ENCODE measurements around the gene SPCS3. TPM values are rescaled to one million over a fixed set of nuclear protein-coding genes. Genes with fewer than 3 reads are reported as not detected.
"Not testable (repeated sequence)": the region's sequence is repeated elsewhere in the genome, so short reads cannot be mapped to it uniquely, and the experiment has no call there.

SPCS3 gene
- polyA plus RNA-seq, 1 donor = 60.2 TPM

- no peaks in the 10 kb centered on the region for H3K27me3 ChIP-seq (ENCODE audit: control insufficient read depth, insufficient read depth, low read length)
- no peak for DNase-seq
- H3K4me3 ChIP-seq (ENCODE audit: low read length) = no peak overlapping the region
- H3K4me1 ChIP-seq (ENCODE audit: control insufficient read depth, insufficient read depth, low read length) = no peaks in the 10 kb centered on the region
- no peaks in the 10 kb centered on the region for H3K36me3 ChIP-seq (ENCODE audit: control insufficient read depth, insufficient read depth, low read length)
- WGBS (ENCODE audit: insufficient coverage, low lambda C conversion rate) = no CpG with 5 or more reads among the region's 3 CpGs
- no peaks in the 10 kb centered on the region for H3K9me3 ChIP-seq (ENCODE audit: control insufficient read depth, low read depth, low read length)
- H3K27ac ChIP-seq (ENCODE audit: low read length) = no peak overlapping the region
Observed at GRCh38 chr4:176286728-176287127, 33.0 kb upstream of the SPCS3 start.

- Histone ChIP-seq H3K27ac (ENCODE audit: low read length) (no peak overlapping the region), H3K4me1 (ENCODE audit: control insufficient read depth, insufficient read depth, low read length) (no peaks in the 10 kb centered on the region), H3K9me3 (ENCODE audit: control insufficient read depth, low read depth, low read length) (no peaks in the 10 kb centered on the region), H3K4me3 (ENCODE audit: low read length) (no peak overlapping the region), H3K27me3 (ENCODE audit: control insufficient read depth, insufficient read depth, low read length) (no peaks in the 10 kb centered on the region), H3K36me3 (ENCODE audit: control insufficient read depth, insufficient read depth, low read length) (no peaks in the 10 kb centered on the region)
- DNase-seq = no peak
Observed at GRCh38 chr4:176287546-176287945, 32.2 kb upstream of the SPCS3 start.

- H3K36me3 ChIP-seq (ENCODE audit: control insufficient read depth, insufficient read depth, low read length) = no peaks in the 10 kb centered on the region
- no peaks in the 10 kb centered on the region for H3K27me3 ChIP-seq (ENCODE audit: control insufficient read depth, insufficient read depth, low read length)
Observed at GRCh38 chr4:176288020-176288419, 31.7 kb upstream of the SPCS3 start.

GRCh38 chr4:176289561-176289960, 30.2 kb upstream of the SPCS3 start:
- Histone ChIP-seq H3K4me1 (ENCODE audit: control insufficient read depth, insufficient read depth, low read length) (no peaks in the 10 kb centered on the region), H3K27me3 (ENCODE audit: control insufficient read depth, insufficient read depth, low read length) (no peaks in the 10 kb centered on the region), H3K27ac (ENCODE audit: low read length) (no peak overlapping the region), H3K36me3 (ENCODE audit: control insufficient read depth, insufficient read depth, low read length) (no peaks in the 10 kb centered on the region), H3K4me3 (ENCODE audit: low read length) (no peak overlapping the region), H3K9me3 (ENCODE audit: control insufficient read depth, low read depth, low read length) (no peaks in the 10 kb centered on the region)
- DNase-seq = no peak
- WGBS (ENCODE audit: insufficient coverage, low lambda C conversion rate) = no CpG with 5 or more reads among the region's 6 CpGs

More at GRCh38 chr4:176288020-176288419, 31.7 kb upstream of the SPCS3 start:
- no peak overlapping the region for H3K27ac ChIP-seq (ENCODE audit: low read length)
- no peaks in the 10 kb centered on the region for H3K9me3 ChIP-seq (ENCODE audit: control insufficient read depth, low read depth, low read length)
- DNase-seq = no peak
- H3K4me3 ChIP-seq (ENCODE audit: low read length) = no peak overlapping the region
- no peaks in the 10 kb centered on the region for H3K4me1 ChIP-seq (ENCODE audit: control insufficient read depth, insufficient read depth, low read length)

- Histone ChIP-seq H3K27me3 (ENCODE audit: control insufficient read depth, insufficient read depth, low read length) (no peaks in the 10 kb centered on the region), H3K4me1 (ENCODE audit: control insufficient read depth, insufficient read depth, low read length) (no peaks in the 10 kb centered on the region), H3K36me3 (ENCODE audit: control insufficient read depth, insufficient read depth, low read length) (no peaks in the 10 kb centered on the region), H3K9me3 (ENCODE audit: control insufficient read depth, low read depth, low read length) (no peaks in the 10 kb centered on the region), H3K27ac (ENCODE audit: low read length) (no peak overlapping the region), H3K4me3 (ENCODE audit: low read length) (no peak overlapping the region)
- WGBS (ENCODE audit: insufficient coverage, low lambda C conversion rate) = 80% methylated on average over 1 of the region's 3 CpGs
- no peak for DNase-seq
Observed at GRCh38 chr4:176290520-176290919, 29.2 kb upstream of the SPCS3 start.

- H3K4me3 ChIP-seq (ENCODE audit: low read length) = no peak overlapping the region
- no peaks in the 10 kb centered on the region for H3K9me3 ChIP-seq (ENCODE audit: control insufficient read depth, low read depth, low read length)
- no peak overlapping the region for H3K27ac ChIP-seq (ENCODE audit: low read length)
- H3K36me3 ChIP-seq (ENCODE audit: control insufficient read depth, insufficient read depth, low read length) = no peaks in the 10 kb centered on the region
- no peaks in the 10 kb centered on the region for H3K4me1 ChIP-seq (ENCODE audit: control insufficient read depth, insufficient read depth, low read length)
- no peaks in the 10 kb centered on the region for H3K27me3 ChIP-seq (ENCODE audit: control insufficient read depth, insufficient read depth, low read length)
- WGBS (ENCODE audit: insufficient coverage, low lambda C conversion rate) = 100% methylated on average over 2 of the region's 3 CpGs
- no peak for DNase-seq
Observed at GRCh38 chr4:176291748-176292147, 28.0 kb upstream of the SPCS3 start.

GRCh38 chr4:176292920-176293319, 26.8 kb upstream of the SPCS3 start:
- DNase-seq = no peak
- Histone ChIP-seq H3K27me3 (ENCODE audit: control insufficient read depth, insufficient read depth, low read length) (no peaks in the 10 kb centered on the region), H3K9me3 (ENCODE audit: control insufficient read depth, low read depth, low read length) (no peaks in the 10 kb centered on the region), H3K4me1 (ENCODE audit: control insufficient read depth, insufficient read depth, low read length) (no peaks in the 10 kb centered on the region), H3K27ac (ENCODE audit: low read length) (no peak overlapping the region), H3K36me3 (ENCODE audit: control insufficient read depth, insufficient read depth, low read length) (no peaks in the 10 kb centered on the region), H3K4me3 (ENCODE audit: low read length) (no peak overlapping the region)
- no CpG with 5 or more reads among the region's 1 CpG for WGBS (ENCODE audit: insufficient coverage, low lambda C conversion rate)

- no peaks in the 10 kb centered on the region for H3K27me3 ChIP-seq (ENCODE audit: control insufficient read depth, insufficient read depth, low read length)
- no peak overlapping the region for H3K4me3 ChIP-seq (ENCODE audit: low read length)
- no peaks in the 10 kb centered on the region for H3K9me3 ChIP-seq (ENCODE audit: control insufficient read depth, low read depth, low read length)
- no peaks in the 10 kb centered on the region for H3K36me3 ChIP-seq (ENCODE audit: control insufficient read depth, insufficient read depth, low read length)
- no peaks in the 10 kb centered on the region for H3K4me1 ChIP-seq (ENCODE audit: control insufficient read depth, insufficient read depth, low read length)
- DNase-seq = no peak
- no peak overlapping the region for H3K27ac ChIP-seq (ENCODE audit: low read length)
- WGBS (ENCODE audit: insufficient coverage, low lambda C conversion rate) = no CpG with 5 or more reads among the region's 1 CpG
Observed at GRCh38 chr4:176293660-176294059, 26.1 kb upstream of the SPCS3 start.

GRCh38 chr4:176295907-176296306, 23.9 kb upstream of the SPCS3 start:
- H3K4me3 ChIP-seq (ENCODE audit: low read length); DNase-seq; H3K4me1 ChIP-seq (ENCODE audit: control insufficient read depth, insufficient read depth, low read length); H3K27ac ChIP-seq (ENCODE audit: low read length); H3K36me3 ChIP-seq (ENCODE audit: control insufficient read depth, insufficient read depth, low read length); H3K9me3 ChIP-seq (ENCODE audit: control insufficient read depth, low read depth, low read length); H3K27me3 ChIP-seq (ENCODE audit: control insufficient read depth, insufficient read depth, low read length): not testable (repeated sequence)
- WGBS (ENCODE audit: insufficient coverage, low lambda C conversion rate) = 37% methylated on average over 3 of the region's 5 CpGs

- Histone ChIP-seq H3K4me3 (ENCODE audit: low read length) (no peak overlapping the region), H3K27me3 (ENCODE audit: control insufficient read depth, insufficient read depth, low read length) (no peaks in the 10 kb centered on the region), H3K27ac (ENCODE audit: low read length) (no peak overlapping the region), H3K36me3 (ENCODE audit: control insufficient read depth, insufficient read depth, low read length) (no peaks in the 10 kb centered on the region), H3K4me1 (ENCODE audit: control insufficient read depth, insufficient read depth, low read length) (no peaks in the 10 kb centered on the region), H3K9me3 (ENCODE audit: control insufficient read depth, low read depth, low read length) (no peaks in the 10 kb centered on the region)
- WGBS (ENCODE audit: insufficient coverage, low lambda C conversion rate) = 100% methylated on average over 1 of the region's 6 CpGs
- no peak for DNase-seq
Observed at GRCh38 chr4:176298664-176299063, 21.1 kb upstream of the SPCS3 start.

GRCh38 chr4:176300036-176300435, 19.7 kb upstream of the SPCS3 start:
- Histone ChIP-seq H3K9me3 (ENCODE audit: control insufficient read depth, low read depth, low read length) (no peaks in the 10 kb centered on the region), H3K27ac (ENCODE audit: low read length) (no peak overlapping the region), H3K4me1 (ENCODE audit: control insufficient read depth, insufficient read depth, low read length) (no peaks in the 10 kb centered on the region), H3K27me3 (ENCODE audit: control insufficient read depth, insufficient read depth, low read length) (no peaks in the 10 kb centered on the region), H3K36me3 (ENCODE audit: control insufficient read depth, insufficient read depth, low read length) (no peaks in the 10 kb centered on the region), H3K4me3 (ENCODE audit: low read length) (no peak overlapping the region)
- DNase-seq = no peak
- WGBS (ENCODE audit: insufficient coverage, low lambda C conversion rate) = 100% methylated on average over 1 of the region's 9 CpGs
